ENCODE measurements around the gene DNER. TPM values are rescaled to one million over a fixed set of nuclear protein-coding genes. Genes with fewer than 3 reads are reported as not detected.

DNER gene
- total RNA-seq, 2 donors from 2014 or later = 2.6 to 6.0 TPM

GRCh38 chr2:229553091-229553490 lies 161.3 kb downstream of the DNER start:
- Histone ChIP-seq H3K4me3 (no peak overlapping the region), H3K27me3 (replicated peaks; ENCODE audit: insufficient read depth) (no peaks in the 10 kb centered on the region), H3K9me3 (no peaks in the 10 kb centered on the region), H3K36me3 (no peaks in the 10 kb centered on the region), H3K4me1 (replicated peaks) (no peaks in the 10 kb centered on the region), H3K27ac (no peak overlapping the region)
- 97% methylated on average over 1 of the region's 1 CpG for WGBS
- no peak for DNase-seq (ENCODE audit: low spot score)
- intact Hi-C loops (cut with DNase I) = no loop called here
- no peak for TF ChIP-seq POLR2AphosphoS5 (IDR thresholded peaks at IDR 0.05)
- TF ChIP-seq POLR2A (IDR thresholded peaks at IDR 0.05) = no peak
- no peak for TF ChIP-seq CTCF (IDR thresholded peaks at IDR 0.05)

- Histone ChIP-seq H3K27ac (no peak overlapping the region), H3K4me3 (no peak overlapping the region), H3K9me3 (no peaks in the 10 kb centered on the region), H3K27me3 (replicated peaks; ENCODE audit: insufficient read depth) (no peaks in the 10 kb centered on the region), H3K4me1 (replicated peaks) (no peaks in the 10 kb centered on the region), H3K36me3 (no peaks in the 10 kb centered on the region)
- intact Hi-C loops (cut with DNase I) = no loop called here
- 79% methylated on average over 13 of the region's 13 CpGs for WGBS
- TF ChIP-seq CTCF (IDR thresholded peaks at IDR 0.05) (no peak), POLR2A (IDR thresholded peaks at IDR 0.05) (no peak)
- DNase-seq (ENCODE audit: low spot score) = no peak
Measured at GRCh38 chr2:229543176-229543873, 171.0 kb downstream of the DNER start.

- 87% methylated on average over 8 of the region's 8 CpGs for WGBS
- H3K4me3 ChIP-seq = no peak overlapping the region
- H3K27me3 ChIP-seq (replicated peaks; ENCODE audit: insufficient read depth) = no peaks in the 10 kb centered on the region
- intact Hi-C loops (cut with DNase I) = no loop called here
- no peaks in the 10 kb centered on the region for H3K36me3 ChIP-seq
- TF ChIP-seq POLR2AphosphoS5 (IDR thresholded peaks at IDR 0.05) (no peak), POLR2A (IDR thresholded peaks at IDR 0.05) (no peak), CTCF (IDR thresholded peaks at IDR 0.05) (no peak)
- no peak for DNase-seq (ENCODE audit: low spot score)
- no peak overlapping the region for H3K27ac ChIP-seq
- H3K4me1 ChIP-seq (replicated peaks) = no peaks in the 10 kb centered on the region
- no peaks in the 10 kb centered on the region for H3K9me3 ChIP-seq
Measured at GRCh38 chr2:229539628-229540027, 174.7 kb downstream of the DNER start.

- 87% methylated on average over 2 of the region's 2 CpGs for WGBS
- no peak for TF ChIP-seq POLR2A (IDR thresholded peaks at IDR 0.05)
- TF ChIP-seq CTCF (IDR thresholded peaks at IDR 0.05) = no peak
- TF ChIP-seq POLR2AphosphoS5 (IDR thresholded peaks at IDR 0.05) = no peak
- Histone ChIP-seq H3K27me3 (replicated peaks; ENCODE audit: insufficient read depth) (no peaks in the 10 kb centered on the region), H3K36me3 (no peaks in the 10 kb centered on the region), H3K9me3 (no peaks in the 10 kb centered on the region), H3K4me3 (no peak overlapping the region), H3K27ac (no peak overlapping the region), H3K4me1 (replicated peaks) (no peaks in the 10 kb centered on the region)
- intact Hi-C loops (cut with DNase I) = no loop called here
- DNase-seq (ENCODE audit: low spot score) = no peak
Measured at GRCh38 chr2:229531594-229531993, 182.8 kb downstream of the DNER start.

GRCh38 chr2:229530434-229530833 lies 183.9 kb downstream of the DNER start:
- Histone ChIP-seq H3K9me3 (no peaks in the 10 kb centered on the region), H3K4me1 (replicated peaks) (no peaks in the 10 kb centered on the region), H3K4me3 (no peak overlapping the region), H3K27me3 (replicated peaks; ENCODE audit: insufficient read depth) (no peaks in the 10 kb centered on the region), H3K27ac (no peak overlapping the region), H3K36me3 (no peaks in the 10 kb centered on the region)
- WGBS = 93% methylated on average over 6 of the region's 6 CpGs
- intact Hi-C loops (cut with DNase I) = no loop called here
- DNase-seq (ENCODE audit: low spot score) = no peak
- TF ChIP-seq CTCF (IDR thresholded peaks at IDR 0.05) = no peak
- no peak for TF ChIP-seq POLR2A (IDR thresholded peaks at IDR 0.05)
- no peak for TF ChIP-seq POLR2AphosphoS5 (IDR thresholded peaks at IDR 0.05)
